Fibroblast of villous mesenchyme (primary cell): ENCODE measurements around the gene GLIS1. TPM values are rescaled to one million over a fixed set of nuclear protein-coding genes. Genes with fewer than 3 reads are reported as not detected.

ENCODE experiments used
- DNase-seq: peaks from one replicate; pipeline ENCODE4 v3.0.0-alpha.2; 2010; ENCODE audit warnings: low read depth
- H3K4me3 ChIP-seq: 2 replicates; pipeline ENCODE4 v1.5.1; 2011; ENCODE audit warnings: low read depth, mild to moderate bottlenecking, low read length
- total RNA-seq: library from RNA; depleted of rRNA; stranded (reverse); fragments of >200 nt; gene quantifications from 2 replicates; pipeline ENCODE4 v1.2.3, GENCODE V29; 2012
- TF ChIP-seq, protein P1 (sequence below): IDR thresholded peaks from 2 replicates; pipeline ENCODE4 v1.5.1; 2012; ENCODE audit warnings: low read depth, mild to moderate bottlenecking, low read length; ENCODE audit not compliant: insufficient read depth

Gene GLIS1
- total RNA-seq, 1 donor = 0.43 TPM

DNA sequence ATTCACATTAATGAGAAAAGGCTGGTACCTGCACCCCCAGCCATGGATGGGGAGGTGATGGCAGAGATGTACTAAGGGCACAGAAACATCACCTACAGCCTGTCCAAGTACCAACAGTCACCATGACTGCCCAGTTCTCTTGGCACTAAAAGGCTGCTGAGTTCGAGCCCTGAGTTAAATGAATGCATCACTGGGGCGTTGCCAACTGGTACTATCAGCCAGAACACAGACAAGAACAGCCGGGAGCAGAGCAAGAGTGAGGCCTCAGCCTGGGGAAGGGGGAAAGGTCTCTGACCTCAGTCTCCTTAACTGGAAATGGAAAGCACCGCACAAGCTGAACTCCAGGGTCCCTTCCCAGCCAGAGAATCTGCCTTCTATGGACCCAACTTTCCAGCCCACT, 60.5 kb downstream of the GLIS1 start:
- no peak overlapping the region for H3K4me3 ChIP-seq
- TF ChIP-seq, protein P1, sequence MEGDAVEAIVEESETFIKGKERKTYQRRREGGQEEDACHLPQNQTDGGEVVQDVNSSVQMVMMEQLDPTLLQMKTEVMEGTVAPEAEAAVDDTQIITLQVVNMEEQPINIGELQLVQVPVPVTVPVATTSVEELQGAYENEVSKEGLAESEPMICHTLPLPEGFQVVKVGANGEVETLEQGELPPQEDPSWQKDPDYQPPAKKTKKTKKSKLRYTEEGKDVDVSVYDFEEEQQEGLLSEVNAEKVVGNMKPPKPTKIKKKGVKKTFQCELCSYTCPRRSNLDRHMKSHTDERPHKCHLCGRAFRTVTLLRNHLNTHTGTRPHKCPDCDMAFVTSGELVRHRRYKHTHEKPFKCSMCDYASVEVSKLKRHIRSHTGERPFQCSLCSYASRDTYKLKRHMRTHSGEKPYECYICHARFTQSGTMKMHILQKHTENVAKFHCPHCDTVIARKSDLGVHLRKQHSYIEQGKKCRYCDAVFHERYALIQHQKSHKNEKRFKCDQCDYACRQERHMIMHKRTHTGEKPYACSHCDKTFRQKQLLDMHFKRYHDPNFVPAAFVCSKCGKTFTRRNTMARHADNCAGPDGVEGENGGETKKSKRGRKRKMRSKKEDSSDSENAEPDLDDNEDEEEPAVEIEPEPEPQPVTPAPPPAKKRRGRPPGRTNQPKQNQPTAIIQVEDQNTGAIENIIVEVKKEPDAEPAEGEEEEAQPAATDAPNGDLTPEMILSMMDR = no peak
- no peak for DNase-seq

DNA sequence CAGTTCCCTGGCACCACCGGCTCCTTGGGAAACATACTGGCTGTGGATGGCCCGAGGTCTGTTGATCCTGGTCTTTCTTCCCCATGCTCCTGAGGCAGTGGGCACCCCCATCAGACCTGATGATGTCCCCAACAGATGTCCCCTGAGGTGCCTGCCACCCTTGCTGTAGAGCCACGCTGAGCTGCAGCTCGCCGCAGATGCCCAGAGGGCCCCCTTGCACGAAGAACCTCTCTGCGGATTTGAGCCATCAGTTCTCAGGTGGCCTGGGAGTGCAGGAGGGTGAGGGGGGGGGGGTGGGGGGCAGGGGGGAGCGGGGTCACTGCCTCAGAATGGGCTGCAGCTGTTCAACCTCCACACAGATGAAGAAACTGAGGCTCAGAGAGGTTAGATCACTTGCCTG, 60.9 kb downstream of the GLIS1 start:
- DNase-seq = no peak
- TF ChIP-seq, protein P1 = no peak
- H3K4me3 ChIP-seq = no peak overlapping the region

DNA sequence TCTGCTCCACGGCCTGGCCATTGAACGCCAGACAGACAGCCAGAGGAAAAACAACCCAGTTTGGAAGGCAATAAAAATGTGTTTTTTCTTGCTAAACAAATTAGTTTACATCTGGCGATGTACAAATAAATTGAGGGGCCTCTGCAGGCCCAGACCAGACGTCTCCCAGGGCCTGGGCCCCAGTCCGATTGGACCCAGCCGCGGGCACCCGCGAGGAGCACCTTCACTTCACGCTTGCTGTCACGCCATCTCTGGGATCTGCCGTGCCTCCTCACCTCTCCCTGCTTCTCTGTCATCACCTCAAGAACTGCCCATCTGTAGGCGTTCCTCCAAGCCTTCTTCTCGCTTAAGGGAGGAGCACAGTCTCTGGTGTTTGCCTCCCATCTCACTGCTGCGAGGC, 61.5 kb downstream of the GLIS1 start:
- DNase-seq = no peak
- H3K4me3 ChIP-seq = no peak overlapping the region
- TF ChIP-seq, protein P1 = no peak

DNA sequence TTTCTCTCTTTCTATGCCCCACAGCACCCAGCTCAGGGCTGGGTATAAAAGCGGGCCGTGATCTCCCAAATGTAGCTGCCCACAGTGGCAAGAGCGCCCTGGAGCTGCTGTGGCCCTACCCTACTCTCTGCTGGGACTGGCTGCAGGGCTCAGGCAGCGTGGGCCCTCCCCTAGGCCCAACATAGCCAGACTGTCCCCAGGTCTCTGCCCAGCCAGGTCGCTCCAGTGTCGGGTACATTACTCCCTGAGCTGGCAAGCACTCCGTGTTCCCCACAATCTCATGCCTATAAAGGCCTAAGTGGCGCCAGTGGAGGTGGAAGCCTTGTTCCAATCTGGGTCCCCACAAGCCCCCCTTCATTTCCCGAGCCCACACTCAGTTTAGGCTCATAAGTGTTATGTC, 66.2 kb downstream of the GLIS1 start:
- no peak overlapping the region for H3K4me3 ChIP-seq
- no peak for DNase-seq
- TF ChIP-seq, protein P1 = no peak

DNA sequence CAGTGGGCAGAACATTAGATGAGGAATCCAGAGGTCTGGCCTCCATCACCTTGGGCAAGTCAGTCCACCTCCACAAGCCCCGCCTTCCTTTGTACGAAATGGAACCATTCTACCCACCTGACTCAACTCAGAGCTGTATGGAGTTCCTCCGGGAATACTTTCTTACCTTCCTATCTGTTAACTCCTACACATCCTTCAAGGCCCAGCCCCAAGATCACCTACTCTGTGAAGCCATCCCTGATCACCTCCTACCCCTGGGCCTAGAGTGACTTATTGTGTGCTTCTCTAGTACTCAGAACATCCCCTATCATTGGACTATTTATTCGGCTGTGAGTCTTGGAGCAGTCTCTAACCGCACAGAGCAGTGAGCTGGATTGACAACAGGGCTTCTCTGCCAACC, 66.7 kb downstream of the GLIS1 start:
- no peak overlapping the region for H3K4me3 ChIP-seq
- DNase-seq = no peak
- TF ChIP-seq, protein P1 = no peak

DNA sequence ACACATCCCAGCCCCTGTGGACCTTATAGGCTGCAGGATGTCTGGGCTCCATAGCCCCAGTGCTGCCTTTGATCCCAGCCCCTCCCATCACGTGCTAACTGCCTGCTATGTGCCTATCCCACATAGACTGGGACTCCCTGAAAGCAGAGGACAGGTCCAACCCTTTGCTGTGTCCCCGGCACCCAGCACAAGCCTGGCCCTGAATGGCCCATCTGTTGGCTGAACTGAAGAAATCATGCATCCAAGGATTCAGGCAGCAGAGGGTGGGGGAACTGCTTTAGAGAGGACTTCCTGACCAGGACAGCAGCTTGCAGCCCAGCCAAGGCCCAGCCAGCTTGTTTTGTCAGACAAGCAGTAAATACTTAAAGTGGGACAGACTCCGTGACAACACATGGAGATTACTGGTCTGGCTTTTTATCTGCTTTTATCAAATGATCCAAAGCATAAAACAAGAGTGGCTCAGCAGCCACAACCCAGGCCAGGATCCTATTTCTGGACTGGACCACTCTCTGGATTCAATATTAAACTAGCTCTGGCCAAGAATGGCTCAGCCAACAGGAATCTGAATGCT, 69.3 kb downstream of the GLIS1 start:
- DNase-seq = no peak
- no peak overlapping the region for H3K4me3 ChIP-seq
- TF ChIP-seq, protein P1 = no peak

DNA sequence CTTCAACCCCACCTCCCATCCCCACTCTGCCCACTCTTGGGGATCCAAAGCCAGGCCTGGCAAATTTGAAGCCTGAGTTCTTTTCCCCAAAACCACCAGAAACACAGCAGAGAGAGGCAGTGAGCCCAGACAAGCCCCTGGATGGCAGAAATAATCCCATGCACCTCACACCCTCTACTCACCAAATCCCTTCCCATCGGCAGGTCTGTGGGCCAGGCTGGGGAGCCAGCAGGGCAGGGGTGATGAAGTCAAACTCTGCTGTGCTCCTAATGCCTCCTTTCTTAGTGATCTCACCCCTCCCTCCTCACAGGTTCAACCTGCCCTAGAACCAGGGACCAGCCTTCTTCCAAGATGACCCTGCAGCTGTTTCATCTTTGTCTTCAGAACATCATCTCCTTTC, 72.4 kb downstream of the GLIS1 start:
- no peak overlapping the region for H3K4me3 ChIP-seq
- TF ChIP-seq, protein P1 = no peak
- no peak for DNase-seq
